Measurements from ENCODE around the gene SERPINA5. TPM values are rescaled to one million over a fixed set of nuclear protein-coding genes. Genes with fewer than 3 reads are reported as not detected.
"Not testable (repeated sequence)": the region's sequence is repeated elsewhere in the genome, so short reads cannot be mapped to it uniquely, and the experiment has no call there.

Gene SERPINA5
- total and polyA plus RNA-seq, 5 experiments from 2014 or later: not detected

- Mint-ChIP-seq H3K9me3 (peaks cover 0 to 5% (median 0%) of the 10 kb centered on the region in 9 donors), H3K4me1 (peaks cover 0 to 2% (median 0%) of the 10 kb centered on the region in 4 donors), H3K36me3 (no peaks in the 10 kb centered on the region), H3K27ac (no peak overlapping the region), H3K27me3 (peaks cover 2 to 58% (median 18%) of the 10 kb centered on the region in 5 donors), H3K4me3 (no peak overlapping the region)
- DNase-seq (no peak), ATAC-seq (no peak)
- POLR2A ChIA-PET: no interaction called here
These were observed 18.4 kb downstream of the SERPINA5 start for GRCh38 chr14:94599656-94600004.

- ATAC-seq: no peak
- Mint-ChIP-seq H3K4me1 (peaks cover 0 to 2% (median 0%) of the 10 kb centered on the region in 4 donors), H3K9me3 (peaks cover 0 to 5% (median 0%) of the 10 kb centered on the region in 9 donors), H3K27ac (no peak overlapping the region), H3K27me3 (peaks cover 2 to 53% (median 18%) of the 10 kb centered on the region in 5 donors), H3K4me3 (no peak overlapping the region), H3K36me3 (no peaks in the 10 kb centered on the region)
- DNase-seq: peak in 1 of 10 donors; percentile 53
- POLR2A ChIA-PET: no interaction called here
These were observed 18.9 kb downstream of the SERPINA5 start for GRCh38 chr14:94600148-94600545.

GRCh38 chr14:94601884-94602391, 20.7 kb downstream of the SERPINA5 start:
- Mint-ChIP-seq H3K27me3 (peaks cover 2 to 37% (median 14%) of the 10 kb centered on the region in 5 donors), H3K36me3 (no peaks in the 10 kb centered on the region), H3K27ac (no peak overlapping the region), H3K9me3 (peaks cover 0 to 5% (median 0%) of the 10 kb centered on the region in 9 donors), H3K4me3 (no peak overlapping the region), H3K4me1 (peaks cover 0 to 2% (median 0%) of the 10 kb centered on the region in 4 donors)
- POLR2A ChIA-PET: no interaction called here
- DNase-seq: no peak
- ATAC-seq: no peak

GRCh38 chr14:94602722-94603121, 21.5 kb downstream of the SERPINA5 start:
- H3K9me3 Mint-ChIP-seq: peaks cover 0 to 5% (median 0%) of the 10 kb centered on the region in 9 donors
- H3K36me3 Mint-ChIP-seq: no peaks in the 10 kb centered on the region
- POLR2A ChIA-PET: no interaction called here
- no peak for DNase-seq
- peaks cover 2 to 40% (median 13%) of the 10 kb centered on the region in 5 donors for H3K27me3 Mint-ChIP-seq
- no peak overlapping the region for H3K27ac Mint-ChIP-seq
- peaks cover 0 to 2% (median 0%) of the 10 kb centered on the region in 4 donors for H3K4me1 Mint-ChIP-seq
- H3K4me3 Mint-ChIP-seq: no peak overlapping the region
- no peak for ATAC-seq

GRCh38 chr14:94605361-94605760, 24.1 kb downstream of the SERPINA5 start:
- ATAC-seq: no peak
- H3K27ac Mint-ChIP-seq: no peak overlapping the region

GRCh38 chr14:94608966-94609365, 27.7 kb downstream of the SERPINA5 start:
- Mint-ChIP-seq H3K27me3 (peaks cover 0 to 19% (median 2%) of the 10 kb centered on the region in 5 donors), H3K9me3 (peaks cover 0 to 12% (median 4%) of the 10 kb centered on the region in 9 donors)
- H3K4me1 Mint-ChIP-seq, DNase-seq, H3K4me3 Mint-ChIP-seq, H3K27ac Mint-ChIP-seq, POLR2A ChIA-PET, ATAC-seq, H3K36me3 Mint-ChIP-seq: not testable (repeated sequence)

More at GRCh38 chr14:94605361-94605760, 24.1 kb downstream of the SERPINA5 start:
- POLR2A ChIA-PET: no interaction called here
- Mint-ChIP-seq H3K4me1 (peaks cover 0 to 2% (median 0%) of the 10 kb centered on the region in 4 donors), H3K36me3 (no peaks in the 10 kb centered on the region), H3K27me3 (peaks cover 2 to 26% (median 7%) of the 10 kb centered on the region in 5 donors), H3K9me3 (peaks cover 0 to 12% (median 2%) of the 10 kb centered on the region in 9 donors), H3K4me3 (no peak overlapping the region)
- no peak for DNase-seq

GRCh38 chr14:94611179-94611578, 30.0 kb downstream of the SERPINA5 start:
- no peak for ATAC-seq
- Mint-ChIP-seq H3K9me3 (peaks cover 0 to 12% (median 4%) of the 10 kb centered on the region in 9 donors), H3K27me3 (peaks cover 0 to 14% (median 2%) of the 10 kb centered on the region in 5 donors), H3K4me1 (no peaks in the 10 kb centered on the region), H3K4me3 (no peak overlapping the region), H3K27ac (no peak overlapping the region), H3K36me3 (no peaks in the 10 kb centered on the region)
- DNase-seq: no peak
- POLR2A ChIA-PET: no interaction called here

- DNase-seq (no peak), ATAC-seq (no peak)
- no peak within 1 kb of the TSS for H3K4me3 Mint-ChIP-seq
- peaks cover 0 to 15% (median 8%) of the 10 kb centered on the region in 9 donors for H3K9me3 Mint-ChIP-seq
- peaks cover 0 to 7% (median 0%) of the 10 kb centered on the region in 3 donors for H3K36me3 Mint-ChIP-seq
- peaks cover 0 to 15% (median 2%) of the 10 kb centered on the region in 5 donors for H3K27me3 Mint-ChIP-seq
- no peaks in the 10 kb centered on the region for H3K4me1 Mint-ChIP-seq
- no peak within 1 kb of the TSS for H3K27ac Mint-ChIP-seq
- POLR2A ChIA-PET: no interaction called here
These were observed 30.9 kb downstream of the SERPINA5 start, which contains the start of gene SERPINA3 for GRCh38 chr14:94612174-94612573. Gene SERPINA3, plus strand, starts transcription at chr14:94612391. Its CDS starts 2,051 bp downstream, at chr14:94614442.

GRCh38 chr14:94612580-94613554, 31.6 kb downstream of the SERPINA5 start:
- Mint-ChIP-seq H3K27ac (no peak overlapping the region), H3K4me1 (no peaks in the 10 kb centered on the region), H3K9me3 (peaks cover 0 to 22% (median 14%) of the 10 kb centered on the region in 9 donors), H3K36me3 (peaks cover 0 to 14% (median 0%) of the 10 kb centered on the region in 3 donors), H3K27me3 (peaks cover 0 to 15% (median 2%) of the 10 kb centered on the region in 5 donors), H3K4me3 (no peak overlapping the region)
- DNase-seq (no peak), ATAC-seq (no peak)
- POLR2A ChIA-PET: no interaction called here

- H3K27me3 Mint-ChIP-seq: peaks cover 0 to 15% (median 2%) of the 10 kb centered on the region in 5 donors
- DNase-seq (no peak), ATAC-seq (no peak)
- peaks cover 0 to 25% (median 0%) of the 10 kb centered on the region in 3 donors for H3K36me3 Mint-ChIP-seq
- peaks cover 0 to 30% (median 21%) of the 10 kb centered on the region in 9 donors for H3K9me3 Mint-ChIP-seq
- H3K27ac Mint-ChIP-seq: no peak overlapping the region
- H3K4me3 Mint-ChIP-seq: no peak overlapping the region
- no peaks in the 10 kb centered on the region for H3K4me1 Mint-ChIP-seq
- POLR2A ChIA-PET: no interaction called here
These were observed 32.8 kb downstream of the SERPINA5 start for GRCh38 chr14:94613720-94614644.

- peaks cover 0 to 26% (median 0%) of the 10 kb centered on the region in 3 donors for H3K36me3 Mint-ChIP-seq
- peaks cover 0 to 31% (median 22%) of the 10 kb centered on the region in 9 donors for H3K9me3 Mint-ChIP-seq
- no peak overlapping the region for H3K4me3 Mint-ChIP-seq
- DNase-seq (no peak), ATAC-seq (no peak)
- no peaks in the 10 kb centered on the region for H3K4me1 Mint-ChIP-seq
- no peak overlapping the region for H3K27ac Mint-ChIP-seq
- peaks cover 0 to 15% (median 2%) of the 10 kb centered on the region in 5 donors for H3K27me3 Mint-ChIP-seq
- POLR2A ChIA-PET: no interaction called here
These were observed 33.6 kb downstream of the SERPINA5 start for GRCh38 chr14:94614802-94615201.

- no peak overlapping the region for H3K27ac Mint-ChIP-seq
- H3K9me3 Mint-ChIP-seq: peaks cover 0 to 35% (median 22%) of the 10 kb centered on the region in 9 donors
- no peak overlapping the region for H3K4me3 Mint-ChIP-seq
- POLR2A ChIA-PET: no interaction called here
- H3K27me3 Mint-ChIP-seq: peaks cover 0 to 20% (median 5%) of the 10 kb centered on the region in 5 donors
- DNase-seq (no peak), ATAC-seq (no peak)
- H3K4me1 Mint-ChIP-seq: no peaks in the 10 kb centered on the region
- peaks cover 0 to 26% (median 0%) of the 10 kb centered on the region in 3 donors for H3K36me3 Mint-ChIP-seq
These were observed 34.0 kb downstream of the SERPINA5 start for GRCh38 chr14:94615254-94615653.
